Activated CD4-positive, alpha-beta T cell treated with anti-CD3 and anti-CD28 coated beads for 1 hour (primary cell): Measurements from ENCODE around the gene TMEM238.

Experiments
- DNase-seq: peaks from one replicate; pipeline ENCODE4 v3.0.0-alpha.2; 2020

The TMEM238 gene

GRCh38 chr19:55354698-55355212 is 29.3 kb downstream of the TMEM238 start, which contains the start of gene COX6B2:
Gene COX6B2 (minus strand): TSS chr19:55354719. CDS start chr19:55354521, 198 bp downstream.
- DNase-seq = no peak

GRCh38 chr19:55353803-55354697 is 30.0 kb downstream of the TMEM238 start:
- DNase-seq = peak; percentile 44

- DNase-seq = no peak
These were observed 30.7 kb downstream of the TMEM238 start for GRCh38 chr19:55353356-55353802.

- DNase-seq = no peak
These were observed 31.4 kb downstream of the TMEM238 start for GRCh38 chr19:55352549-55353145.

GRCh38 chr19:55352040-55352439 is 32.1 kb downstream of the TMEM238 start:
- DNase-seq = no peak

GRCh38 chr19:55350620-55351315 is 33.3 kb downstream of the TMEM238 start:
- no peak for DNase-seq

GRCh38 chr19:55348317-55349034 is 35.6 kb downstream of the TMEM238 start:
- DNase-seq = no peak

- no peak for DNase-seq
These were observed 36.6 kb downstream of the TMEM238 start for GRCh38 chr19:55347442-55348009.

GRCh38 chr19:55346725-55347441 is 37.2 kb downstream of the TMEM238 start:
- no peak for DNase-seq

GRCh38 chr19:55345818-55346724 is 38.0 kb downstream of the TMEM238 start:
- DNase-seq = no peak

GRCh38 chr19:55345101-55345817 is 38.8 kb downstream of the TMEM238 start:
- no peak for DNase-seq

- no peak for DNase-seq
These were observed 39.6 kb downstream of the TMEM238 start for GRCh38 chr19:55344444-55344843.

GRCh38 chr19:55341595-55342531 is 42.2 kb downstream of the TMEM238 start:
- no peak for DNase-seq

- DNase-seq = peak; percentile 19
These were observed 42.9 kb downstream of the TMEM238 start for GRCh38 chr19:55341171-55341588.

- no peak for DNase-seq
These were observed 43.3 kb downstream of the TMEM238 start for GRCh38 chr19:55340784-55341147.

GRCh38 chr19:55339889-55340783 is 44.0 kb downstream of the TMEM238 start:
- no peak for DNase-seq

- DNase-seq = peak; percentile 100
These were observed 44.8 kb downstream of the TMEM238 start, which contains the start of gene KMT5C for GRCh38 chr19:55339105-55339888. Gene KMT5C (plus strand): TSS chr19:55339876. CDS start chr19:55341937, 2,061 bp downstream.
